GM21390 (cell line): Measurements from ENCODE around the gene DUSP18.
"Not testable (repeated sequence)": the region's sequence is repeated elsewhere in the genome, so short reads cannot be mapped to it uniquely, and the experiment has no call there.

Experiments used
- ATAC-seq: cut with Tn5 transposase; IDR thresholded peaks from one replicate; pipeline ENCODE4 v1.9.1; 2021; ENCODE audit not compliant: unreplicated experiment

Gene DUSP18

GRCh38 chr22:30679895-30680690, 12.4 kb upstream of the DUSP18 start:
- ATAC-seq, result not testable (repeated sequence)

- not testable (repeated sequence) for ATAC-seq
Measured at GRCh38 chr22:30676565-30676964, 8.9 kb upstream of the DUSP18 start.

- no peak for ATAC-seq
Measured at GRCh38 chr22:30675436-30675835, 7.8 kb upstream of the DUSP18 start.

- ATAC-seq, result no peak
Measured at GRCh38 chr22:30674482-30674881, 6.8 kb upstream of the DUSP18 start.

- ATAC-seq, result no peak
Measured at GRCh38 chr22:30673136-30673535, 5.5 kb upstream of the DUSP18 start.

- ATAC-seq, result no peak
Measured at GRCh38 chr22:30671071-30671470, 3.4 kb upstream of the DUSP18 start.

GRCh38 chr22:30668386-30668710, 673 bp upstream of the DUSP18 start:
- ATAC-seq, result no peak

- no peak for ATAC-seq
Measured at GRCh38 chr22:30667107-30667493, 575 bp downstream of the DUSP18 start.

GRCh38 chr22:30665786-30666185, 1.9 kb downstream of the DUSP18 start:
- no peak for ATAC-seq

- ATAC-seq, result no peak
Measured at GRCh38 chr22:30665266-30665665, 2.4 kb downstream of the DUSP18 start.

GRCh38 chr22:30664798-30665197, 2.9 kb downstream of the DUSP18 start:
- no peak for ATAC-seq

- ATAC-seq, result no peak
Measured at GRCh38 chr22:30662040-30662439, 5.6 kb downstream of the DUSP18 start.

- ATAC-seq, result no peak
Measured at GRCh38 chr22:30655532-30655931, 12.1 kb downstream of the DUSP18 start.

GRCh38 chr22:30654361-30654760, 13.3 kb downstream of the DUSP18 start:
- no peak for ATAC-seq

GRCh38 chr22:30652852-30653251, 14.8 kb downstream of the DUSP18 start:
- no peak for ATAC-seq

GRCh38 chr22:30650508-30651116, 17.1 kb downstream of the DUSP18 start:
- no peak for ATAC-seq

- peak; percentile 57 for ATAC-seq
Measured at GRCh38 chr22:30649430-30650007, 18.2 kb downstream of the DUSP18 start.

GRCh38 chr22:30648825-30649224, 18.9 kb downstream of the DUSP18 start:
- ATAC-seq, result no peak

GRCh38 chr22:30647536-30647935, 20.1 kb downstream of the DUSP18 start:
- ATAC-seq, result no peak

GRCh38 chr22:30646518-30647160, 21.0 kb downstream of the DUSP18 start:
- ATAC-seq, result no peak

GRCh38 chr22:30643055-30643875, 24.4 kb downstream of the DUSP18 start:
- no peak for ATAC-seq
